ENCODE data around the gene PDE2A.

GRCh38 chr11:72570893-72571661 lies 103.1 kb downstream of the PDE2A start:
- TF ChIP-seq CTCF (IDR thresholded peaks at IDR 0.05) (no peak), SIN3A (IDR thresholded peaks at IDR 0.05; ENCODE audit: borderline replicate concordance, insufficient read depth, low read depth, low read length) (no peak), REST (IDR thresholded peaks at IDR 0.05; ENCODE audit: insufficient read depth in 1 of 2, low read depth in 2 of 2, low read length in 1 of 2) (no peak), POLR2AphosphoS5 (IDR thresholded peaks at IDR 0.05; ENCODE audit: low read depth, low read length) (no peak)

Measured in Panc1 (cell line).